HPDE6-E6E7 (cell line): Measurements from ENCODE around the gene ARRB1.
A peak's percentile ranks its signal among the peaks of the same experiment; 100 is the strongest.
"Not testable (repeated sequence)": the region's sequence is repeated elsewhere in the genome, so short reads cannot be mapped to it uniquely, and the experiment has no call there.

ENCODE experiments used
- DNase-seq: peaks from one replicate; pipeline ENCODE4 v3.0.0; 2011; ENCODE audit warnings: missing footprints; ENCODE audit errors: extremely low spot score

Gene ARRB1

GRCh38 chr11:75371949-75372876, 20.8 kb upstream of the ARRB1 start:
- peak; percentile 50 for DNase-seq

- no peak for DNase-seq
These were observed 18.2 kb upstream of the ARRB1 start for GRCh38 chr11:75369560-75370255.

DNA sequence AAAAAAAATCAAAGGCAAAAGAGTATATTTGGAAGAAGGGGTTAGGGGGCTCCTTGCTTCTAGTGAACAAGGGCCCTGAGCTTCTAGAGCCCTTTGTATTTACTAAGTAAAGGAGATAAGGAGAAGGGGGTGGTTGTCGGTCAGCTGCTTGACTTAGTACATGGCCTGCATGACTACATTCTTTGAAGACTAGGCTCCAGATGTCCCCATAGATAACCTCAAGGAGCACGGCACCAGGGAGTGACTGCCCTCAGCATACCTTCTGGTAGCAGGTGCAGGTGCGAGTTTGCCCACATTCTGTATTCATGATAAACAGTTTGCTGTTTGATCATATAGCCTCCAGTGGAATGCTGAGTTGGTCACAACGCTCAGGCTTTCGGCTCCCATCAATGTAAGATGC, 15.4 kb upstream of the ARRB1 start:
- not testable (repeated sequence) for DNase-seq

- no peak for DNase-seq
These were observed 14.3 kb upstream of the ARRB1 start for GRCh38 chr11:75365711-75366181.

DNA sequence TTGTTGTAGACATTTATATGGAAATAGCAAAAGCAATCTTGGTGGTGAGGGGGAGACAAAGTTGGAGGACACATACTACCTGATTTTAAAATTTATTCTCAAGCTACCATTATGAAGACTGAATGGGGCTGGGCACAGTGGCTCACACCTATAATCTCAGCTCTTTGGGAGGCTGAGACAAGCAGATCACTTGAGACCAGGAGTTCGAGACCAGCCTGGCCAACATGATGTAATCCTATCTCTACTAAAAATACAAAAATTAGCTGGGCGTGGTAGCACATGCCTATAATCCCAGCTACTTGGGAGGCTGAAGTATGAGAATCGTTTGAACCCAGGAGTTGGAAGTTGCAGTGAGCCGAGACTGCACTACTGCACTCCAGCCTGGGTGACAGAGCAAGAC, 10.8 kb upstream of the ARRB1 start:
- not testable (repeated sequence) for DNase-seq

DNA sequence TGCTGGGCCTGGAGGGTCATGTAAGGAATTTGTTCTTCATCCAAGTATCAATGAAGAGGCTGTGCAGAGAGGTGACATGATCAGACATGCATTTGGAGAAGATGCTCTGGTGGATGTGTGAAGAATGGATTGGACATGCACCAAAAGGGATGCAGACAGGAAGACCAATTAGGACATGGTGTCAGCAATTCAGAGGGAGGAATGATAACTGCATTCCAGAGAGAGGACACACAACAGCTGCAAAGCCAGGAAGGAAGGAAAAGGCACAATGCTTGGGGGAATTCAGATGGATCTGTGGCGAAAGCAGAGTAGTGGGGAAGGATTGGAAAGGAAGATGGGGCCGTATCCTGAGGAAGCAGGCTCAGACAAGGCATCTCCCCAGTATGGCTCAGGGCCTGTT, 5.2 kb upstream of the ARRB1 start:
- DNase-seq, result no peak

DNA sequence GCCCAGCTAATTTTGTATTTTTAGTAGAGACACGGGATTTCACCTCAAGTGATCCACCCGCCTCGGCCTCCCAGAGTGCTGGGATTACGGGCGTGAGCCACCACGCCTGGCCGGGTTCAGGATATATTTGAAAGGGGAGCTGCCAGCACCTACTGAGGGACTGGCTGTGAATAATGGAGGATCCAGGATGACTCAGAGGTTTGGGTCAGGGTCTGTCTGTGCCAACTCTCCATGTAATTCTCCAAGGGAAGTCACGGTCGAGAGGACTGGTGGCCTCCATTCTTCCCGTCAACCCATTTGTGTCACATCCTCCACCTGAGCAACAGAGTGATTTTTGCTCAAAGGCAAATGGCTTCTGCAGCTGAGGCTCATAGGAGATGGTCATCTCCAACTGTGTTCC, 3.6 kb upstream of the ARRB1 start:
- DNase-seq, result no peak

DNA sequence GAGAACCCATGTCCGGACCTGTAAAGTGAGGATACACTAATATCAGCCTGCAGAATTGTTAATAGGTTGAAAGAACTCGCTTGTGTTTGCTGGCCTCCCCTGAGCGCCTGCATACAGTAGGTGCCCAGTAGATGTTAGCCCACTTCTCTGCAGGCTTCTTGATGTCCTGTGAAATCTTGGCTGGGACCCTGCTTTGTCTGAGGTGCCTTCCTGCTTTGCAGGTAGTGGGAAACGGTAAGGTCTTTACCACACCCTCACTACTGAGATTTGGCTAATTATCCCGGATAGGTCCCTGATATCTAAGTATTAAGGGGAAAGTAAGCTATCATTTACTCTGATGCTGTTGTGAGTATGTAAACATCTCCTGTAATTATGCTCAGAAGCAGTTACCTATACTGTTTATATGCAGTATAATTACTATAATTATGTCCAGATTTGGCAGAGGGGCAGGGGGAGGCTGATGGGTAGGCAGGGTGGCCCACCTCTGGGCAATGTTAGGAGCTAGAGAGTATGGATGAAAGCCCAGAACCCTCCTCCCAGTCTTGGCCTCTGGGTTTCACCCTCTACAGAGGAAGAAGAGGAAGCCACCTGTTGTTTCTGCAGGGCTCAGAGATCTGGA, 1.2 kb upstream of the ARRB1 start:
- no peak for DNase-seq

DNA sequence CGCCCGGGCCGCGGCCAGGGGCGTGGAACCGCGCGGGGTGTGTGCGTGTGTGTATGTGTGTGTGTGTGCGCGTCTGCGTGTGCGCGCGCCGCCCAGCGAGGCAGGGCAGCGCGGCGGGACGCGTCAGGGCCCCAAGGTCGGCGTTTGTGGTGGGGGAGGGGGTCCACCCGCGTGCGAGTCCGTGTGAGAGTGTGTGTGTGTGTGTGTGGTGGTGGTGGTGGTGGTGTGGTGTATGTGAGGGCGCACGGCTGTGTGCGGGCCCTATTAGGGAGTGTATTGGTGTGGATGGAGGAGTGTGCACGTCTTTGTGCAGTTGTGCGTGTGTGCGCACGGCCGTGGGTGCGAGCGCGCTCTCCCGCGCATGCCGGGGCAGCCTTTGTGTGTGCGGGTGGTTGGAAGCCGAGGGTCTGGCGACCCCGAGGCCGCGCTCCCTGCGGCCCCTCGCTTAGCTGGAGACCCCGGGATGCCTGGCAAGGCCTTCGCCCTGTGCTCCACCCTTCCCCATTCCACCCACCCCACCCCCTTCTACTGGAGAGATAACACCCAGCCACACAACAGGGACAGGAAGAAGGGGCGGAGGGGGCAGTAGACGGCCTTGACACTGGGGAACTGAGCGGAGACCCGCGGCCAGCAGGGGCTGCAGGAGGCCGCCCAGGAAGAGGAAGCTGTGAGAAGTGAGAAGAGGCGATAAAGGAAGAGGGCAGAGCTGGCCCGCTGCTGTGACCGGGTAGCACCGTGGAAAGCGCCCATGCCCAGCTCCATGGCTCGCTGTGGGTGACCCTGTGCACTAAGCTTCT, 528 bp upstream of the ARRB1 start:
- no peak for DNase-seq

DNA sequence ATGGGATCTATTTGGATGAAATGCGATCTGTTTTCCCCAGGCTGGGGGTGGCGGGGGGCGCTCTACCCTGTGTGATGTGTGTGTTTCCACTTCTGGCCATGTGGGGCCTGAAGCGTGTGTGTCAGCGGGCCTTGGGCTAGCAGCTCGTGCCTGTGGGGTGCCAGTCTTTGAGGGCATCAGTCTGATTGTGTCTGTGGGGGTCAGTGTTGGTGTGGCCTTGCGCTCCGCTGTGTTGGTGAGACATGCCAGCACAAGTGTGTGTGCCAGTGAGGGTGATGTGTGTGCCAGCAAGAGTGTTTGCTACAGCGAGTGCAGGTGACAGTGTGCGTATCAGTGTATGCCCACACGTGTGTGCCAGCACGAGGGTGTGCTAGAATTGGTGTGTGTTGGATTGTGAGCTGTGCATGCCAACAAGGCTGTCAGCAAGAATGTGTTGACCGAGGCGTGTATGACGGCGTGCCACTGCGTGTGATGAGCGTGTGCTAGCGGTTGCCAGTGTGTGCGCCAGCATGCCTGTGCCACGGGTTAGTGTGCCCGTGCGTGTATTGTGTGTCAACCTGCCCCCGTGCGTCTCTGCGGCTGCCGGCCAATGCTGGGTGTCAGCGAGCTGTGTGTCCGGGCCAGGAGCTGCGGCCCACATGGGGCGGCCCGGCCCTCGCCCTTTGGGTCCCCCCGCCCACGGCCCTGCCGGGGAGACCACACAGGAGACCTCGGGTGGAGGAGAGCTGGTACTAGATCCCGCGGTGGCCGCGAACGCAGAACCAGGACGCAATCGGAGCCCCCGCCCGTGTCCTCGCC, 519 bp downstream of the ARRB1 start:
- DNase-seq, result no peak

DNA sequence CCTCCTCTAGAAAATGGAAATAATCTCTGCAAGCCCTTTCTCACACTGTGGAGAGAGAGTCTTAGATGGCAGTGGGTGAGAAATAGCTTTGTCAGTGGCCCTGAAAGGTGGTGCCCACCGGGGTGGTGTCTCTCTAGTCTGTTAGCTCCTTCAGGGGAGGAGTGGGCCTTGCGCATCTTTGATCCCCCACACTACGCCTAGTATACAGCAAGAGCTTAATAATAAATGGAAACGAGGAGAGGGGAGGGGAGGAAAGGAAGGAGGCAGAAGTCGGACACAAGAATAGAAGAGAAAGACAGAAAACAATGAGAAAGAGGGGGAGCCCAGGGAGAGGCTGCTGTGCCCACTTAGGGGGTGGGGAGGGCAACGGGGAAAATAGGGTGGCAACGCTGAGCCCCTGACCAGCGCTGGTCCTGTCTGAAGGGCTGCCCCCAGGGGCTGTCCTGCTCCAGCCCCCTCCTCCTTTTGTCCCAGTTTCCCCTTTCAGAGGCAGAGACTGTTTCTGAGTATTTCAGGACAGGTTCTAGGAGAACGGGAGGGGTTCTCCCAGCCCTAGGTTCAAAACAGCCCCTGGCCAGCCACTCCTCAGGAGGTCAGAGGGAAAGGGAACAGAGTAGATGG, 1.2 kb downstream of the ARRB1 start:
- no peak for DNase-seq

DNA sequence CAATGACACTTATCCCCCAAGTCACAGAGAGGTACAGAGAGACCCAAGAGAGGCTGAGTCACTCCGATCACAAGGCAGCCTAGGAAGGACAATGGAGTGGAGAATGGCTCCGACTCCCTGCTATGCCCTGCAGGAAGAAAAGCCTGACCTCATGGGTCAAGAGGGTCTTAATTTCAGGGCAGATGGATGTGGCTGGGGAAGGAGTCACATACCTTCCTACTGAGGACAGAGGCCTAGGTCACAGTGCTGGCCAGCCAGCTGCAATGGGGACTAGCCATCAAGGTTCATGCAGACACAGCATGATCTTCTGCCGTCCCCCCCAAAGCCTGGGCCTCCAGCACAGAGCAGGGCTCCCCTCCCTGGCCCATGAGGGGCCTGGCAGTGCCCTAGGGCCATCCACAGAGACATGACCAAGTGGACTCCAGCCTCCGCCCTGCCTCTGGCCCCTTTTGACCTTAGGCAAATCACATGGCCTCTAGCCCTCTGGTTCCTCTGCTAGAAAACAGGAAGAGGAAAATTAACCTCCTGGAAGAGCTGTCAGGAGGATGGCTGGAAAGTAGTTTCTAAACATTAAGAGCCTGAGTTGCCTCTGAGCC, 1.8 kb downstream of the ARRB1 start:
- DNase-seq, result no peak

DNA sequence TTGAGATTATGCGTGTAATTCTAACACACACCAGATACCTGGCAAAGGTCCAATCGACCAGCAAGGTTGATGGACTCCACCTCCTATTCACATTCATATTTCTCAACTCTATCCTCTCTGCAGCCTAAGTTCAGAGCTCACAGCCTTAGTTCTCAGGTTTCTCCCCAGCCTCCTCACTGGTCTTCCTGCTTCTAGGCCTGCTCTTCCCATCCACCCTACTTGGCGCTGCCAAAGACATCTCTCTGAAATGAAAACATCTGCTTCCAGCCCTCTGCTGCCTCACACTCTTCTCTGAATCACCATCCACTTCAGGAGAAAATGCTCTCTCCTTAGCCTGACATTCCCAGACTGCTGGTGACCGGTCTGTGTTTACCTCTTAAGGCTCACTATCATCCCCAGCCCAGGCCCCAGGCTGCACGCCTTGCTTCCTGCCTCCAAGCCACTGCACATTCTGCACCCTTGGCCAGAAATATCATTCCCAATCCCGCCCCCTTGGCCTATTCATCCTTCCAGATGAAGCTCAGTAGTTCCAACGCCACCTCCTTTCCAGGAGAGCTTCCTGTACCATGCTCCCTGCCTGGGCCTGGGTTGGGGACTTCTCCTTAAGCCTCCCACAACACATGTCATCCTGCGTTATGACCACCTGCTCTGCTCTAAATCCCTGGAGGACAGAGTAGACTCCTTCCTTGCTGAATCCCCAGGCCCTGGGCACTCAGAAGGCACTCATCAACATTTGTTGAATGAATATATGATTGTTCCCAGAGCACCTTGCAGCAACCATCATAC, 3.5 kb downstream of the ARRB1 start:
- no peak for DNase-seq

- DNase-seq, result no peak
These were observed 4.4 kb downstream of the ARRB1 start for GRCh38 chr11:75346912-75347647.

DNA sequence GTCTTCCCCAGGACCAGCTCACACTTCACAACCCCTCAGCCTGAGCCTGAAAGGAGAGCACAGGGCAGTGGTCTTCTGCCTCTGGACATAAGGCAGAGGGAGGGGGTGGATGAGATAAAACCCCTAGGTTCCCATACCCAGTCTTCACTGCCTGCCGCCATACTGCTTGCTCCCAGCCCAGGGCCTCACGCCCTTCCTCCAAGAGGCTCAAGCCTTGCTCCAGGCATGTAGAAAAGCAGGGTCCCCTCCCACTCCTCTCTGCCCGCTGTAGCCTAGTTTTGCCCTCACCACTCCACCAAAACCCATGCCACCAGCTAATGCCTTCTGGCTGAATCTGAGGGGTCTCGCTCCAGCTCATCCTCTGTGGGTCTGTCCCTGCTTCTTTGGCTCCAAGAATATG, 5.2 kb downstream of the ARRB1 start:
- no peak for DNase-seq

- no peak for DNase-seq
These were observed 5.9 kb downstream of the ARRB1 start for GRCh38 chr11:75345455-75346160.

DNA sequence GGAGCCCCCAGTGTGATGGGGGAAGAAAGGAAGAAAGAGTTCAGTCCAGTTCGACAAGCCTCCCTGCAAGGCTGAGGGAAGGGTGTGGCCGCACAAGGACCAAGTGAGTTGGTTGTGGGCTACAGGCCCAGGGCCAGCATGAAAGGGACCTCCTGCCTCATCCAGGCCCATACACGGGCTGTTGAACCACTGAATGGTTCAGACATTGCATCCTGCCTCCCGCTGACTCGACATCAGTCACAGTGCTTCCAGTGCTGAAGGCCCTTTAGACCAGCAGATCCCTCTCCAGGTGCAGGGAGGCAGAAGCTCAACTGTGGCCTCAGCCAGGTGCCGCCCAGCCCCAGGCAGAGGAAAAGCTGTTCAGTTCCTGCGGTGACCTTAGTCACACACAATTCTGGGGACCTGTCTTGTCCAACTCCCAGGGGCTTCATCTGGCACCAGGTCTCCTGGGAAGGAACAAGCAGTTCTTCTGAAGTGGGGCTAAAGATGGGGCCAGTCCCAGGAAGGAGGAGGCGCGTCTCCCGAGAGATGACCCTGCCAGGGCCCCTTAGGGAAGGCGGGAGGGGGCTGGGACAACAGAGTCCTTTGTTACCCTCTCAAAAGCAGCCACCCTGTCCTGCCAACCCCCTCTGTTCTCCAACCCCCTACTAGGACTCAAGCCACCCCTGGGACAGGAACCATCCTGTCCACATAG, 6.6 kb downstream of the ARRB1 start:
- DNase-seq, result no peak
